HG02852 (cell line): Measurements from ENCODE around the gene SLC35B4.

Experiments
- ATAC-seq: cut with Tn5 transposase; IDR thresholded peaks from one replicate; pipeline ENCODE4 v1.9.1; 2021; ENCODE audit warnings: mild to moderate bottlenecking, moderate library complexity; ENCODE audit not compliant: unreplicated experiment

The SLC35B4 gene

GRCh38 chr7:134332892-134333291, 16.2 kb upstream of the SLC35B4 start:
- no peak for ATAC-seq

DNA sequence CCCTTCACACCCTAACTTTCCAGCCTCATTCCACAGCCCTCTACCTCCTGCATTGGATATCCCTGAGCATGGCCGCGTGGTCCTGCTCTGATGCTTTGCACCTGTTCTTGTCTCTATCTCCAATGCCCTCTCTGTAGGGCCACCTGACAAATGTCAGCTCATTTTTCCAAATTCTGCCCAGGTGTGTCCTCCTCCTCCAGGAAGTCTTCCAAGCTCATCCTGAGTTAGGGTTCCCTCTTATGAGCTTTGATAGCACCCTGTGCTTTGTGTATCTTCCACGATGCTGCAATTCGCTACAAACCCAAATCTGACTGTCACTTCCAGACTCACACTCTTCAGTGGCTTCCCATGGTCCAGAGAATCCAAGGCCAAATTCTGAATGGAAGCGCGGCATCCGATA, 14.7 kb upstream of the SLC35B4 start:
- ATAC-seq = no peak

- no peak for ATAC-seq
Observed at GRCh38 chr7:134330974-134331373, 14.2 kb upstream of the SLC35B4 start.

- ATAC-seq = no peak
Observed at GRCh38 chr7:134329614-134330346, 13.1 kb upstream of the SLC35B4 start.

GRCh38 chr7:134328900-134329299, 12.2 kb upstream of the SLC35B4 start:
- ATAC-seq = no peak

- peak; percentile 56 for ATAC-seq
Observed at GRCh38 chr7:134327896-134328295, 11.2 kb upstream of the SLC35B4 start.

DNA sequence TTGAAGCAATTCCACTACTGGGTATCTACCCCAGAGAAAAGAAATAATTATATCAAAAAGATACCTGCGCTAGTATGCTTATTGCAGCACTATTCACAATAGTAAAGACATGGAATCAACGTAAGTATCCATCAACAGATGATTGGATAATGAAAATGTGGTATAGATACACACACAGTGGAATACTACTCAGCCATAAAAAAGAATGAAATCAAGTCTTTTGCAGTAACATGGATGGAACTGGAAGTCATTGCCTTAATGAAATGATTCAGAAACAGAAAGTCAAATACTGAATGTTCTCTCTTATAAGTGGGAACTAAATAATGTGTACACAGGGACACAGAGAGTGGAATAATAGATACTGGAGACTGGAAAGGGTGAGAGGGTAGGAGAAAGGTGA, 7.4 kb upstream of the SLC35B4 start:
- ATAC-seq = no peak

DNA sequence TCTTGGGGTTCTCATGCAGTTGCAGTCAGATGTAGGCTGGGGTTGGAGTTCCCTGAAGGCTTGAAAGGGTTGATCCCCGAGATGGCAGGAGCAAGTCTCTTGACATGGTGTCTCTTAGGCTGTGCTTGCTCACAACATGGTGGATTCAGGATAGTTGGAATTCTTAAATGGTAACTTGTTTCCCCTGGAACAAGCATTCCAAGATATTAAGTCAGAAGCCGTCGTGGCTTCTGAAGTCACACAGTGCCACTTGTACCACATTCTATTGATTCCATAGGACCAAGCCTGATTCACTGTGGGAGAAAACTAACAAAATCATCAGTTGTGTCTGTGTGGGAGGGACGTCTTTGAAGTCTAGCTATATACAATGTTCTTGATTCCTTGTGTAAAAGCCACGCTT, 3.5 kb upstream of the SLC35B4 start:
- ATAC-seq = no peak

DNA sequence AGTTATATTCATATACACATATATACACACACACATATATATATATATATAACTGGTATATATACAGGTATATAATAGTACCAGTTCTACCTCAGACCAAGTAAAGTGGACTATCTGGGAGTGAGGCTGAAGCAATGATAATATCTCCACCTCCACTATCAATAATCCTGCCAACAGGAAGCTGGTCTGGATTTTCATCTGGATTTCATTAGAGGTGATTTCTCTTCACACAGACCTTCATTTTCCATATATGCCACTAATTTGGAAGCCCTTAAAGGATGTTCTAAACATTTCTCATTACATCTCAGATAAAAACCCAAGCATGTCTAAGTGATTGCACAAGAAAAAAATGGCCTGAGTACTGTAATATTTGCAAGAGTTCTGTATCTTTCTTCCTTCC, 1.7 kb upstream of the SLC35B4 start:
- ATAC-seq = no peak

DNA sequence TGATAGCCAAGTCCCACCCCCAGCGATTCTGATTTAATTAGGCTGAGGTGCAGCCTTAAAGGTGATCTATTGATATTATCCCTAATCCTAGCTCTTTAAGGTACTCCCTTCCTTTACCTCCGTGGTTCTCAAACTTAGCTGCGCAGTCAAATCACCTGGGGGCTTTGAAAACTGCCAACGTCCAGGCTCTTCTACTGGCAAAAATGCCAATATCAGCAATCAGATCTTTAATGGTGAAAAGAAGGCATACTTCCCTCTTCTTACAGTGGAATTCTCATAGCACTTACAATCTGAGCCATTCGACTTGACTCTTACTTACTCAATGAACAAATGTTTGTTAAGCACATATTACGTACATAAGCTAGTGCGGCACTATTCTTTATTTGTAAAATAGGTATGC, 704 bp upstream of the SLC35B4 start:
- no peak for ATAC-seq

- peak; percentile 13 for ATAC-seq
Observed at GRCh38 chr7:134315679-134316538, 821 bp downstream of the SLC35B4 start.

DNA sequence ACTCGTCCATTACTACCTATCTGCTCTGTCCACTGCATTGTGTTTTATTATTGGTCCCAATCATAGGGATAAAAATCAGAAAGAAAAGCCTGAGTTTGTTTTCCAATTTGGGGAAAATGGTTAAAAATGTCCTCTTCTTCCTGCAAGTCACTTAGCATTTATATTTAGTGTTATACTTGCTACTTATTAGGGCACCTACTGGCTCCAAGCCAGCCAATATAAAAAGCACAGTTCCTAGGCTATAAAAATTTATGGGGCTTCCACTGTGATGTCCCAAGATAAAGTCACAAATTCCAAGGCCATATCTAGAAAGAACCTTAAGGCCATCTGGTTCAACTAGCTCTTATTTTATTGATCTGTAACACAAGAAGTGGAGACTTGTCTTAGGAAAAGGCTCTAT, 3.2 kb downstream of the SLC35B4 start:
- ATAC-seq = no peak

- ATAC-seq = no peak
Observed at GRCh38 chr7:134312717-134313116, 4.0 kb downstream of the SLC35B4 start.

DNA sequence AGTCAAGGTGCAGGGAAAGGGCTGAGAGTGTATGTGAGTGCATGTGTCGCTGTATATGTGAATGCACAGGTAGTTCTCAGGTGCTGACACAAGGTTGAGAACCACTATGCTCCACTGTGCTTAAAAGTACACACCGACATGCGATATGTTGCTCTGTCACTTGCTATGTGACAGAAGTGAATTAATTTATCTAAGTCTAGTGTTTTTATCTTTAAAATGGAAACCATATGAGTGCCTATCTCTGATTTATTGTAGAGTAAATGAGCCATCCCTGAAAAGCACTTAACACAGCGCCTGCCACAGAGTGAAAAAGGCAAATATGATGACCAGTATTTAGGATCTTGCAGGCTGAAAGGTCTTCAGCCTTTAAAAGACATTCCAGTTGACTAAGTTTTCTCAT, 4.9 kb downstream of the SLC35B4 start:
- no peak for ATAC-seq

- no peak for ATAC-seq
Observed at GRCh38 chr7:134308548-134308947, 8.2 kb downstream of the SLC35B4 start.

DNA sequence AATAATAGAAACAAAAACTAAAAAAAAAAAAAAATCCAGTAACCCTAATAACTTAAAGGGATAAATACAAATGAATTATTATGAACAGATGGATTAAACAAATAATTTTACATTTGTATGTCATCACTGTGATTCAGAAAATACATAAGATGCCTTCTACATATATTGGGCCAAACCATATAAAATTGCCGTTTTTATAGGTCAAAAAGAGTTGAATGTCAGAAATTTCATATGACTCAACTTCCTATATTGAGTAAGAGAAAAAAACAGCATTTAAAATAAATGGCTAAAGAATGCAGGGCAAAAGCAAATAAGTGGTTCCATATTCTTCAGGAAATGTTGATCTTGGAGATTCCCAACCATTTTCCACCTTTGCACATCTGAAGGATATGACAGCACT, 9.4 kb downstream of the SLC35B4 start:
- no peak for ATAC-seq

- no peak for ATAC-seq
Observed at GRCh38 chr7:134302120-134302519, 14.6 kb downstream of the SLC35B4 start.

DNA sequence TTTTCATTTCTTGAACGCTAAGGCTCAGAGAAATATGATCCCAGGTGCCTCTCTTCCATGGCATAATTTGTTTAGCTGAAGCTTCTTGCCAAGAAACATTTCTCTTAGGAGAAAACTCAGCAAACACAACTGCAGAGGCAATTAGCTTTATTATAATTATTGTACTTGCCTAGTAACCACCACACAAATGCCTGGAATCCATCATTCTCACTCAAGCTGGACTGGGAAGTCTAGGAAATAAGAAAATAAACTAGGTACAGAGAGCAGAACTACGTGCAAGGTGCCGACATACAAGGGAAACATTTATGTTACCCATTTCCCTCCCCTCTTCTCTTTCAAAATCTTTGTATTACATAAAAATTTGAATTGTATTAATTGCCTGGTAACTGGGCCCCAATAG, 15.1 kb downstream of the SLC35B4 start:
- no peak for ATAC-seq

GRCh38 chr7:134300988-134301387, 15.7 kb downstream of the SLC35B4 start:
- ATAC-seq = no peak

- ATAC-seq = no peak
Observed at GRCh38 chr7:134298902-134299683, 17.6 kb downstream of the SLC35B4 start.

GRCh38 chr7:134297489-134297888, 19.2 kb downstream of the SLC35B4 start:
- ATAC-seq = no peak
